ENCODE results near the gene INTS2.

DNA sequence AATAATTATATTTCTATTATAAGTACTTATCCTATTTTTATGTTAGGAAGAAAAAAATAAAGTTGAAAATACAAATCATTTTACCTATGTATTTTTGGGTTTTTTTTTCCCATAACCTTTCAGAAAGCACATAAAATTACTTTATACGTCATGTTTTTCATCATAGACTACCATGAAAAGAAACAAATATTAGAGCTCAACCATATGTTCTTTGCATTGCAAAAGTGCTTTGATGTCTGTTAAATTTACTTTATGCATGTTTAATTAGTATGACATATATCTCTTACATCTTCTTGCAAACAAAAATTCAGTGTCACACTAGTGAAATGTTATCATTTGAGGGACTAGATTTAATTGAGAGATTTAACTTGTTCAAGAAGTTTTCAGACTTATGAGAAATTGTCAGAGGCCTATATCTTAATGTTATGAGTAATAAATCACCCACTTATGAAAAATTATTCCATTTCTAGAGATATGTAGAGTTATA, 88.4 kb downstream of the INTS2 start:
- no peak for TF ChIP-seq CHD4 (IDR thresholded peaks at IDR 0.05; ENCODE audit: borderline replicate concordance)
- no peak for TF ChIP-seq ESRRA (IDR thresholded peaks at IDR 0.05; ENCODE audit: borderline replicate concordance, low read length)
- TF ChIP-seq, protein P1, sequence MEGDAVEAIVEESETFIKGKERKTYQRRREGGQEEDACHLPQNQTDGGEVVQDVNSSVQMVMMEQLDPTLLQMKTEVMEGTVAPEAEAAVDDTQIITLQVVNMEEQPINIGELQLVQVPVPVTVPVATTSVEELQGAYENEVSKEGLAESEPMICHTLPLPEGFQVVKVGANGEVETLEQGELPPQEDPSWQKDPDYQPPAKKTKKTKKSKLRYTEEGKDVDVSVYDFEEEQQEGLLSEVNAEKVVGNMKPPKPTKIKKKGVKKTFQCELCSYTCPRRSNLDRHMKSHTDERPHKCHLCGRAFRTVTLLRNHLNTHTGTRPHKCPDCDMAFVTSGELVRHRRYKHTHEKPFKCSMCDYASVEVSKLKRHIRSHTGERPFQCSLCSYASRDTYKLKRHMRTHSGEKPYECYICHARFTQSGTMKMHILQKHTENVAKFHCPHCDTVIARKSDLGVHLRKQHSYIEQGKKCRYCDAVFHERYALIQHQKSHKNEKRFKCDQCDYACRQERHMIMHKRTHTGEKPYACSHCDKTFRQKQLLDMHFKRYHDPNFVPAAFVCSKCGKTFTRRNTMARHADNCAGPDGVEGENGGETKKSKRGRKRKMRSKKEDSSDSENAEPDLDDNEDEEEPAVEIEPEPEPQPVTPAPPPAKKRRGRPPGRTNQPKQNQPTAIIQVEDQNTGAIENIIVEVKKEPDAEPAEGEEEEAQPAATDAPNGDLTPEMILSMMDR (IDR thresholded peaks at IDR 0.05): no peak
